Mesodermal cell (in vitro differentiated cells): ENCODE measurements around the gene IL17RD.

Experiments used
- H3K27ac ChIP-seq: 2 replicates; pipeline ENCODE4 v1.7.0; 2013; ENCODE audit warnings: mild to moderate bottlenecking, low read depth, low read length, moderate library complexity; ENCODE audit not compliant: severe bottlenecking
- H3K36me3 ChIP-seq: 2 replicates; pipeline ENCODE4 v1.7.1; 2013; ENCODE audit warnings: mild to moderate bottlenecking, low read length, moderate library complexity; ENCODE audit not compliant: control insufficient read depth, insufficient read depth
- H3K4me1 ChIP-seq: one replicate; pipeline ENCODE4 v1.7.1; 2013; ENCODE audit warnings: mild to moderate bottlenecking, low read length; ENCODE audit not compliant: insufficient read depth, control insufficient read depth, poor library complexity, severe bottlenecking
- H3K4me3 ChIP-seq: 2 replicates; pipeline ENCODE4 v1.7.0; 2013; ENCODE audit warnings: low read length, control low read depth, mild to moderate bottlenecking; ENCODE audit not compliant: insufficient read depth, poor library complexity, severe bottlenecking; ENCODE audit errors: extremely low read depth
- H3K9me3 ChIP-seq: 2 replicates; pipeline ENCODE4 v1.7.1; 2013; ENCODE audit warnings: mild to moderate bottlenecking, low read length, moderate library complexity; ENCODE audit not compliant: control insufficient read depth
- WGBS, 2 experiments: methylation state at CpG; one replicate each; pipeline ENCODE4 v1.1.5; 2013; ENCODE audit warnings: missing lambda C conversion rate in 2 of 2; ENCODE audit not compliant: insufficient coverage in 2 of 2; 5-methylcytosine and 5-hydroxymethylcytosine counted together

Gene IL17RD

DNA sequence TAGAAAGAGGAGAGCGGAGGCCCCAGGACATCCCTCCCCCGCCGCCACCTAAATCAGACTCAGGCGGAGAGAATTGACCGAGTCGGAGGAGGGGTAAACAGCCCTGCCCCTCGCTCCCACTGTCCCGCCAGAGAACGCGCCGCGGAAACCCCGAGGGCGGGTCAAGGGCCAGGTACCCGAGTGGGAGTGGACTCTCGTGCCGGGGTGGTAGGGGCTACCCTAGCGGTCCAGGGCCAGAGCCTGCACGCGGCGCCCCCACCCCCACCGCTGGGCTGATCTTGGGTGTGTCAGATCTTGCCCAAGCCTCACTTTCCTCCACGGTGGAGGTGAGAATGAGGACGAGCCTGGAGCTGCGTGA, 85.7 kb downstream of the IL17RD start:
- 4 to 8% methylated on average over 13 to 19 of the region's 25 CpGs for WGBS, 2 experiments
- no peak overlapping the region for H3K27ac ChIP-seq
- peak overlapping the region; percentile 74 for H3K4me3 ChIP-seq
- no peaks in the 10 kb centered on the region for H3K9me3 ChIP-seq
- no peaks in the 10 kb centered on the region for H3K36me3 ChIP-seq
- no peaks in the 10 kb centered on the region for H3K4me1 ChIP-seq

DNA sequence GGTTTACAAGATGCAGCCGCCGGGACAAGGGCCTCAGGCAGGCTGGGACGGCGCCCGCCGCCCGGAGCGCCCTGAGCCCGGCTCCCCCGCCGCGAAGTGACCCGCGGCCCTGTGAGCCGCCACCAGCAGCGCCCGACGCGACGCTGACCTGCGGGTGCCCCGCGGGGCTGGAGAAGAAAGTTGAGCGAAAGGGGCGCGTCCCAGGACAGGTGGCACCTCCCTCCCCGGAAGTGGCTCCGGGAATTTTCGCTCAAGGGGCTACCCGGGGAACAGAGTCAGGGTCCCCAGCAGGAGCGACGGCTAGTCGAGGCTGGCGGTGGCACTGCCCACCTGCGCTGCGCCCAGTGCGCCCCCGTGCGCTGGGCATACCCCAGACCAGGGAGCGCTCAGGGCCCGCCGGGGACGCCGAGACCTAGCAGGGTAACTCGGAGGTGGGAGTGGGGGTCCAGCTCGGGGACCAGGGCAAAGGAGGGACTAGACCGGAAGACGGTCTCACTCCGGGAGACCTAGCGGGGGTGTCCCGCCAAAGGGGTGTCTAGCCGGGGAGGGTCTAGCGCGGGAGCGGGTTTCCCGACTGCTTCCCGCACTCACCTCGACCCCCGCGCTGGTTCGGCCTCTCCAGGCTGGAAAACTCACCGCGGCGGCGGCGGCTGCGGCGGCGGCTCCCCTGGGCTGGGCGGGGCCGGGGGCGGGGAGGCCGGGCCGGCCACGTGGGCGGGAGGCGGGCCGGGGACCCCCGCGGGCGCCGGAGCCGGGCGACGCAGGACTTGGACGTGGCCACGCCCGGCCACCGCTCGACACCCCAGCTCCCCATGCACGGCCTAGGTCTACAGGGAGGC, 86.3 kb downstream of the IL17RD start:
- Histone ChIP-seq H3K4me1 (no peaks in the 10 kb centered on the region), H3K4me3 (peak overlapping the region; percentile 74), H3K27ac (no peak overlapping the region), H3K9me3 (no peaks in the 10 kb centered on the region), H3K36me3 (no peaks in the 10 kb centered on the region)
- 0% methylated on average over 58 to 73 of the region's 91 CpGs for WGBS, 2 experiments

DNA sequence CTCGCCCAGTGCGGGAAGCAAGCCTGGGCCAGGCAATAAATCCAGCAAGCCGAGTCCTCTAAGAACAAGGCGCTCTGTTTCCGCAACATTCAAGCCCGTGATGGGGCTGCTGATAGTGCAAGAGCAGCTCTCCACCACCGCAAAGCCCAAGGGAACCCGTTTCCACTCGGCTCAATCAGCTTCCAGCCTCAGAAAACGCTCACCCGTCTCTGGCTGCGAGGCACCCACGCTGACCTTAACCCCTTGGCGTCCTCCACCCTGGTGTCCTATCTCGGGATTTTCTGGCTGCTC, 86.9 kb downstream of the IL17RD start:
- no peaks in the 10 kb centered on the region for H3K9me3 ChIP-seq
- 11 to 16% methylated on average over 11 to 15 of the region's 15 CpGs for WGBS, 2 experiments
- H3K27ac ChIP-seq: peak overlapping the region; percentile 5
- H3K4me3 ChIP-seq: peak overlapping the region; percentile 74
- no peaks in the 10 kb centered on the region for H3K36me3 ChIP-seq
- H3K4me1 ChIP-seq: no peaks in the 10 kb centered on the region

DNA sequence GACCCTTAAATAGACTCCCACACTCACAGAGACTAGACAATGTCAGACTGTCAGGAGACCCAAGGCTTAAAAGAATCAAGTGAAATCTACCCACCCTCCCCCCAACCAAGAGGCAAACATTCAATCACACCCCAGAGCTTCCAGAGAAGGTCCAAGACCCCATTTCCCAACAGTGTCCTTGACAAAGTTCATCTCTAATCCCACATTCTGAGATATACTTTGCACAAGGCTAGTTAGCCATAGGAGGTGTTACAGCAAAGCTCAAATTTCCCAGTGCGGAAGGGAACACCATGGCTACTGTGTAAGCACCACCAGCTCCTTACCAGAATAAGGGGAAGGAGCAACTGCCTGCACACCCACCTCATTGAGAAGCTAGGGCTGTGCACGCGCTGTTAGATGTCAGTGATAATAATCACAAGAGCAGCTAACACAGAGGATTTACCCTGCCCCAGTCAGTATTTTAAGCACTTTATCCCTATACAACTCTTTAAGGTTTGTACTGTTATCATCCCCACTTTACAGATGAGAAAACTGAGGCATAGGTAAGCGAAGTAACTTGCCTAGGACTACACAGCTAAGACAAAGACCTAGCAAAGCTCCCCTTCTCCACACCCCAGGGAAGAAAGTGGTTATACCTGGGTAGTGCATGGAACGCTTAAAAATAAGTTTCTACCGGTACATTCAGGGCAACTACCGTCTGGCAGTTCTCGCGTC, 87.4 kb downstream of the IL17RD start:
- peak overlapping the region; percentile 74 for H3K4me3 ChIP-seq
- H3K27ac ChIP-seq: peak overlapping the region; percentile 5
- H3K36me3 ChIP-seq: no peaks in the 10 kb centered on the region
- no peaks in the 10 kb centered on the region for H3K4me1 ChIP-seq
- 59 to 65% methylated on average over 7 to 8 of the region's 9 CpGs for WGBS, 2 experiments
- H3K9me3 ChIP-seq: no peaks in the 10 kb centered on the region

DNA sequence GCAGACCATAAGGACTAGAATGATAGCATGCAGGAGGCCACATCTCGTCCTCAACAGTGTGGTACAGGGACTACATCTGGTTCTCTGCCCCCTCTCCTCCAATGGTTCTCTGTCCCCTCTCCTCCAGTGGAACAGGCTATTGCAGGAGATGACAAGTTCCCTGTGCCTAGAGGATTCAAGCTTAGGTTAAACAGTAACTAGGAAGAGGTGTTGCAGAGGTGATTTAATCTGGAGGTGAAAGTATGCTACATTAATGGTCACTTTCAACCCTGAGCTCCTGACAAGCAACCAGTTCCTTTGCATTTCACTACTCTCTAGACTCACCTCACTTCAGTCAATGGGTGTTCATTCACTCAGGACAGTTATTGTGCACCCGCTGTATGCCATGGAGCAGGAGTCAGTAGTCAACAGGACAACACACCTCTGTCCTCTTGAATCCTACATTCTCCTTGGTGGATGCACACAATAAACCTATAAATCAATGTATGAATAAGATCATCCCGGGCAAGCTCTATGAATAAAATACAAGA, 88.7 kb downstream of the IL17RD start:
- no peaks in the 10 kb centered on the region for H3K4me1 ChIP-seq
- H3K36me3 ChIP-seq: no peaks in the 10 kb centered on the region
- WGBS, 2 experiments: 100% methylated on average over 1 to 2 of the region's 3 CpGs
- H3K9me3 ChIP-seq: no peaks in the 10 kb centered on the region
- no peak overlapping the region for H3K4me3 ChIP-seq
- no peak overlapping the region for H3K27ac ChIP-seq

DNA sequence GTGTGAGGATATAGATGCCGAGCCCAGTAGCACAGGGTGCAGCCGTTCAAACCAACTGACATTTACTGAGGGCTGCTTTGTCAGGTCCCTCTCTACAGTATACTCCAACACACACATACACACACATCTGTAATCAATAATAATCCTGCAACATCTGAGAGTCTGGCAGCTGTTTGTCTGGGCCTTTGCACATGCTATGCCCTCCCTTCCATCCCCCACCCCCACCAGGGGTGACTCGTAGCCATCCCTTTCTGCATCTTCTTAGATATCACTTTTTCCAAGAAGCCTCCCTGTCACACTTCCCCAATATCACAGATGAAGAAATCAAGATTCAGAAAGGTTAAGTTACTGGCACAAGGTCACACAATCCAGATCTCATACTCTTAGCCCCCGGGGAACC, 91.0 kb downstream of the IL17RD start:
- H3K9me3 ChIP-seq: no peaks in the 10 kb centered on the region
- 90% methylated on average over 1 to 2 of the region's 4 CpGs for WGBS, 2 experiments
- no peaks in the 10 kb centered on the region for H3K36me3 ChIP-seq
- no peak overlapping the region for H3K27ac ChIP-seq
- no peaks in the 10 kb centered on the region for H3K4me1 ChIP-seq
- no peak overlapping the region for H3K4me3 ChIP-seq

DNA sequence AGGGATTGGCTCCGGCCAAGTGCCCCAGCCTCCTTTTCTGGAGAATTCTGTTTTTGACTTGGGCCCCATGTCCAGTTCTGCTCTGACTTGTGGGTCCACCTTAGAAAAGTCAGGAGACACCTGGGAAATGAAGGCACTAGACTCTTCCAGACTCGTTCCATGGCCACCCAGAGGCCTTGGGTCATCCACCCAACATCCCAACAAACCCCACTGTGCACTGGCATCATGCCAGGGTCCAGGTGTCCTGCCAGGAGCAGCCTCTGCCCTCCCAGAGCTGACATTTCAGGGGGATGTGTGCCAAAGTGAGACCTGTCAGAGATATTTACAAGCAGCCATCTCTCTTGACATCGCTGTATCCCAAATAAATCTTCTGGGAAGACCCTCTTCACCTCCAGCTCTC, 91.5 kb downstream of the IL17RD start:
- 92 to 95% methylated on average over 2 to 3 of the region's 3 CpGs for WGBS, 2 experiments
- H3K4me1 ChIP-seq: peaks cover 2% of the 10 kb centered on the region
- no peaks in the 10 kb centered on the region for H3K9me3 ChIP-seq
- no peak overlapping the region for H3K4me3 ChIP-seq
- H3K27ac ChIP-seq: no peak overlapping the region
- no peaks in the 10 kb centered on the region for H3K36me3 ChIP-seq

DNA sequence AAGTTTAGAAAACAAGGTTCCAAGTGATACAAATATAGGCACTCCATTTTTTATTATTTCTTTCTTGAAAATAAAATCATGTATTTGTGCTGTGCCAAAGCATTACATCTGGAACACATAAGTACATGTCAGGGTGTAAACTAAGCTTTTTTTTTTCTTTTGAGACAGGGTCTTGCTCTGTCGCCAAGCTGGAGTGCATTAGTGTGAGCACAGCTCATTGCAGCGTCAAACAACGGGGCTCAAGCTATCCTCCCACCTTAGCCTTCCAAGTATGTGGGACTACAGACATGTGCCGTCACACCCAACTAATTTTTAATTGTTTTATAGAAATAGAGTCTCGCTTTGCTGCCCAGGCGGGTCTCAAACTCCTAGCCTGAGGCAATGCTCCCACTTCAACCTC, 95.7 kb downstream of the IL17RD start:
- H3K4me1 ChIP-seq: peaks cover 13% of the 10 kb centered on the region
- no peaks in the 10 kb centered on the region for H3K9me3 ChIP-seq
- 83 to 94% methylated on average over 1 to 3 of the region's 6 CpGs for WGBS, 2 experiments
- no peak overlapping the region for H3K4me3 ChIP-seq
- H3K36me3 ChIP-seq: no peaks in the 10 kb centered on the region
- H3K27ac ChIP-seq: no peak overlapping the region

DNA sequence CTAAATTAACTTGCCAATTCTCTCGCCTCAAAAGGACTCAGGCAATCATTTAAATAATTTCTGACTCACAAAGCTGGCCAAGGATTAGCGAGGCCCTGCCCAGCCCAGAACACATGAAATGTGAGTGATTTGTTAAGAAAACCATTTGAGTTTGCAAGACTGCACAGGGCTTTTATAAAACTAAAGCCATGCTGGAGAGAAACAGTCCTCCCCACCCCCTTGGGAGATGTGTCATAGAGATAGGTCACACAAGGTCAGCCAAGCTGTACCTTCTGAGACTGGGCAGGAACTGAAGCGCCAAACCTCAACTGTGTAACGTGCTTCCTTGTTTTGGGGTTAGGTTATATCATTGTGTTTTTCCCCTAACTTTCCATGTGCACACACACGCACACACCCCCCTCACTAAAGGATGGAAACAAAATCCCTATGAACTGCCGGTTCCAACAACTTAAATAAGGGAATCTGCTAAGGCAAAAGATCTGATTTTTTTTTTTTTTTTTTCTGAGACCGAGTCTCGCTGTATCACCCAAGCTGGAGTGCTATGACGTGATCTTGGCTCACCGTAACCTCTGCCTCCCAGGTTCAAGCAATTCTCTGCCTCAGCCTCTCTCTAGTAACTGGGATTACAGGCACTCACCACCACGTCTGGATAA, 96.6 kb downstream of the IL17RD start:
- WGBS, 2 experiments: 89% methylated on average over 5 of the region's 11 CpGs
- H3K36me3 ChIP-seq: no peaks in the 10 kb centered on the region
- no peak overlapping the region for H3K4me3 ChIP-seq
- H3K4me1 ChIP-seq: peaks cover 13% of the 10 kb centered on the region
- H3K27ac ChIP-seq: peak overlapping the region; percentile 43
- no peaks in the 10 kb centered on the region for H3K9me3 ChIP-seq

DNA sequence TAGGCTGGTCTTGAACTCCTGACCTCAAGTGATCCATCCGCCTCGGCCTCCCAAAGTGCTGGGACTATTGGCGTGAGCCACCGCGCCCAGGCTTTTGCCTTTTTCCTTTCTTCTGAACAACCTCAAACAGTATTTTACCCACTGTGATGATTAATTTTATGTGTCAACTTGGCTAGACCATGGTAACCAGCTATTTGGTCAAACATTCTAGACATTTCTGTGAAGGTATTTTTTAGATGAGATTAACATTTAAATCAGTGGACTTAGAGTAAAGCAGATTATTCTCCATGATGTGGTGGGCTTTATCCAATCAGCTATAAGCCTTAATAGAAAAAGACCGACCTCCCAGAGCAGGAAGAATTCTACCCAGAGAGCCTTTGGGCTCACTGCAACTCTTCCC, 98.7 kb downstream of the IL17RD start:
- H3K36me3 ChIP-seq: no peaks in the 10 kb centered on the region
- no peak overlapping the region for H3K4me3 ChIP-seq
- H3K4me1 ChIP-seq: peaks cover 23% of the 10 kb centered on the region
- 90 to 96% methylated on average over 1 to 6 of the region's 6 CpGs for WGBS, 2 experiments
- no peaks in the 10 kb centered on the region for H3K9me3 ChIP-seq
- no peak overlapping the region for H3K27ac ChIP-seq
